Measurements from ENCODE around the gene SPPL2B. TPM values are rescaled to one million over a fixed set of nuclear protein-coding genes. Genes with fewer than 3 reads are reported as not detected.
"Not testable (repeated sequence)": the region's sequence is repeated elsewhere in the genome, so short reads cannot be mapped to it uniquely, and the experiment has no call there.

The SPPL2B gene
- total RNA-seq, 1 experiment from 2014 or later = 18.2 TPM

DNA sequence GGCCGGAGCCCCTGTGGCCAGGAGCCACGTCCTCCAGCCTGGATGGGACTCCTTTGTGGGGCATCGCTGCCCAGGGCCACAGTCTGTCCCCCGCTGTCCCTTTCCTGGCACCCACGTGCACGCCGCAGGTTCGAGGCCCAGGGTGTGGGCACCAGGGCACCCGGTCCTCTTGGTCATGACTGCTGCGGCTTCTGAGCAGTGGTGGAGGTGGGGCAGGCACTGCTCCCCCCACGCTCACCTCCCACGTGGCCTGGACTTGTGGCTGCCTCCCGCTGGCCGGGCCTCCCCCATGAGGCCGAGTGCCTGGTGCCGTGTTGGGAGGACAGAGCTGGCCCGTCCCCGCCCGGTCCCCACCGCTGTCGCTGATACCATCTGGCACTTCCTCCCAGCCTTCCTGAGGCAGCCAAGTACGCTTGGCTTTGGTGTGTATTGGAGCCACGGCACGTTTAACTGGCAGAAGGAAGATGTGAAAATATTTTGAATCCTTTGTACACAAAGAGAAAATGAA is 12.8 kb downstream of the SPPL2B start:
- H3K27ac ChIP-seq (ENCODE audit: low read length) = no peak overlapping the region
- H3K4me1 ChIP-seq (ENCODE audit: low read length) = no peaks in the 10 kb centered on the region
- H3K9me2 ChIP-seq (replicated peaks; ENCODE audit: insufficient read depth, low read length) = no peaks in the 10 kb centered on the region
- no peak overlapping the region for H3K4me3 ChIP-seq (ENCODE audit: low read length)
- H3K36me3 ChIP-seq (ENCODE audit: insufficient read depth, low read length) = no peaks in the 10 kb centered on the region
- H3K79me2 ChIP-seq (ENCODE audit: low read length) = peaks cover 4% of the 10 kb centered on the region
- H4K20me1 ChIP-seq (ENCODE audit: insufficient read depth, low read depth, low read length) = no peaks in the 10 kb centered on the region; the same call in 1 of the 2 replicates
- no peaks in the 10 kb centered on the region for H3K27me3 ChIP-seq (ENCODE audit: low read length)
- DNase-seq = no peak
- H3K9me3 ChIP-seq (ENCODE audit: low read length) = no peaks in the 10 kb centered on the region
- no peak overlapping the region for H3K9ac ChIP-seq (ENCODE audit: low read length)
- no peak overlapping the region for H3K4me2 ChIP-seq (ENCODE audit: low read depth, low read length, poor library complexity, severe bottlenecking)
- H2AFZ ChIP-seq (ENCODE audit: low read length) = no peak overlapping the region

DNA sequence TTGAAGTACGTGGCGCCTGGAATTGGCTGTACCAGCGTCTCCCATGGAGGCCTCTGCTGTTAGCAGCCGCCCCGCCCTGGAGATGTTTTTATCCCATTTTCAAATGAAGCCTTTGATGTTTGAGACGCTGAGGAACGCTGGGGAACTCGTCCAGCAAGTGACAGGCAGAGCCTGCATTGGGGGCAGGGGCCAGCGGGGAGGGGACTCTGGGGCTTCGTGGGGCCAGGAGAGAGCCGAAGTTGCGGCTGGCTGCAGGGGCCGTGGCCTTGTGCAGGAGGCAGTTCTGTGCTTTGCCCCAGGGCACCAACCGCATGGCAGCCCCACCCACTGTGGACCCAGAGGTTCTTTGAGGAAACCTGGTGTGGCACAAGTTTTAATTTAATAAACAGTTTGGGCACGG is 13.5 kb downstream of the SPPL2B start:
- Histone ChIP-seq H3K9ac (ENCODE audit: low read length) (no peak overlapping the region), H3K4me2 (ENCODE audit: low read depth, low read length, poor library complexity, severe bottlenecking) (no peak overlapping the region), H3K9me2 (replicated peaks; ENCODE audit: insufficient read depth, low read length) (no peaks in the 10 kb centered on the region)

DNA sequence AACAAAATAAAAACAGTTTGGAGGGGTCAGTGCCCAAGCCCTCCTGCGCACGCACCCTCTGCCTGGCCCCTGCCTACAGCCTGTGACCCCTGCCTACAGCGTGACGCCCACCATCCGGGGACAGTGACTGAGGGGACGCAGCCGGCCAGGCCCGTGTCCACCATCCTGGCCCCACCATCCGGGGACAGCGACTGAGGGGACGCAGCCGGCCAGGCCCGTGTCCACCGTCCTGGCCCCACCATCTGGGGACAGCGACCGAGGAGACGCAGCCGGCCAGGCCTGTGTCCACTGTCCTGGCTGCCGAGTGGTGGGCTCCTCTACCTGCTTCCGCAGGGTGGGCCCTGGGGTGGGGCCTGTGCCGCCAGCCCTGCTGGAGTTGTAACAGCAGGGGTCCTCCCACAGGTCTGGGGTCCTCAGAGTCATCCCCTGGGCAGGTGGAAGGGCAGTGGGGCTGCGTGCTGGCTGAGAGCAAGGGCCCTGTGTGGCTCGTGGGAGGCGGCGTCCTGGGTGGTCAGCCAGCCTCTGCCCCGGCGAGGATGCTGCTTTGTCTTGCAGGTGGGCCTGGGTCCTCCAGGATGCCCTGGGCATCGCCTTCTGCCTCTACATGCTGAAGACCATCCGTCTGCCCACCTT is 14.3 kb downstream of the SPPL2B start:
- Histone ChIP-seq H2AFZ (ENCODE audit: low read length) (no peak overlapping the region), H3K36me3 (ENCODE audit: insufficient read depth, low read length) (no peaks in the 10 kb centered on the region), H3K9ac (ENCODE audit: low read length) (no peak overlapping the region)

More for the DNA sequence above, 13.5 kb downstream of the SPPL2B start:
- Histone ChIP-seq H3K4me1 (ENCODE audit: low read length) (no peaks in the 10 kb centered on the region), H3K36me3 (ENCODE audit: insufficient read depth, low read length) (no peaks in the 10 kb centered on the region), H4K20me1 (ENCODE audit: insufficient read depth, low read depth, low read length) (no peaks in the 10 kb centered on the region), H3K79me2 (ENCODE audit: low read length) (no peaks in the 10 kb centered on the region), H3K27me3 (ENCODE audit: low read length) (no peaks in the 10 kb centered on the region), H3K9me3 (ENCODE audit: low read length) (no peaks in the 10 kb centered on the region), H2AFZ (ENCODE audit: low read length) (no peak overlapping the region), H3K4me3 (ENCODE audit: low read length) (no peak overlapping the region), H3K27ac (ENCODE audit: low read length) (no peak overlapping the region)
- no peak for DNase-seq

DNA sequence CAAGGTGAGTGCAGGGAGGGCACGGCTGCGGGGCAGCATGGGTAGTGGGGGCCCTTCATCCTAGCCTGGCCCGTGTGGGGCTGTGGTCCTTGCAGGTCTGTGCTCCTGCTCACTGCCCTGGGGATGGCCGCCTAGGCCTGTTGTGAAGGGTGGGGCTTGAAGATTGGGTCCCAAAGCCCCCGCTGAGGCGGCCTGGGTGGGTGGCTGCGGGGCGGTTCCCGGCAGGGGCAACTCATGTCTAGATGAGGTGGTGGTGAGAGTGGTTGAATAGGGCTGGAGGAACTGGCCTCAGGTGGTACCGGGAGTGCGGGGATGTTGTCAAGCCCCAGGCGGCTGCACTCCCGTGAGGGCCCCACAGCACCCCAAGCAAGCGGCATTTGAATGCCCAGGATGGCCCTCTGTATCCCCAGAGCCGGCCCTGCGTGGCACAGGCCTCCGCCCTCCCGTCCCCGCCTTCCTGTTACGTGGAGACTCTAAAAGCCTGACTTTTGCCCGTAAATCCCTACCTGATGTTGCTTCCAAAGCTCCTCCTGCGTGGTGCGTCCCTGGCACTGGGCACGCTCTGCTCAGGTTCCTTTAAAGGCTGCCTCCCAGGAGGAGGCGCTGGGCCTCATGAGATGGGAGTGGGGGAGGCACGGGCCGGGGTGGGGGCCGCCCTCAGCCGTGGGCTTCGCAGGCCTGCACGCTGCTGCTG is 15.0 kb downstream of the SPPL2B start:
- Histone ChIP-seq H3K27me3 (ENCODE audit: low read length) (no peaks in the 10 kb centered on the region), H3K4me3 (ENCODE audit: low read length) (no peak overlapping the region), H3K9me2 (replicated peaks; ENCODE audit: insufficient read depth, low read length) (no peaks in the 10 kb centered on the region), H3K36me3 (ENCODE audit: insufficient read depth, low read length) (no peaks in the 10 kb centered on the region), H3K9me3 (ENCODE audit: low read length) (no peaks in the 10 kb centered on the region), H3K79me2 (ENCODE audit: low read length) (no peaks in the 10 kb centered on the region), H3K4me1 (ENCODE audit: low read length) (no peaks in the 10 kb centered on the region), H4K20me1 (ENCODE audit: insufficient read depth, low read depth, low read length) (no peaks in the 10 kb centered on the region), H3K4me2 (ENCODE audit: low read depth, low read length, poor library complexity, severe bottlenecking) (no peak overlapping the region), H3K27ac (ENCODE audit: low read length) (no peak overlapping the region), H3K9ac (ENCODE audit: low read length) (no peak overlapping the region), H2AFZ (ENCODE audit: low read length) (no peak overlapping the region)
- no peak for DNase-seq

More for the DNA sequence above, 14.3 kb downstream of the SPPL2B start:
- no peaks in the 10 kb centered on the region for H3K27me3 ChIP-seq (ENCODE audit: low read length)
- H4K20me1 ChIP-seq (ENCODE audit: insufficient read depth, low read depth, low read length) = no peaks in the 10 kb centered on the region
- no peaks in the 10 kb centered on the region for H3K9me3 ChIP-seq (ENCODE audit: low read length)
- no peak overlapping the region for H3K4me3 ChIP-seq (ENCODE audit: low read length)
- no peaks in the 10 kb centered on the region for H3K79me2 ChIP-seq (ENCODE audit: low read length)
- no peak for DNase-seq
- no peak overlapping the region for H3K27ac ChIP-seq (ENCODE audit: low read length)
- no peaks in the 10 kb centered on the region for H3K4me1 ChIP-seq (ENCODE audit: low read length)
- H3K9me2 ChIP-seq (replicated peaks; ENCODE audit: insufficient read depth, low read length) = no peaks in the 10 kb centered on the region
- no peak overlapping the region for H3K4me2 ChIP-seq (ENCODE audit: low read depth, low read length, poor library complexity, severe bottlenecking)

DNA sequence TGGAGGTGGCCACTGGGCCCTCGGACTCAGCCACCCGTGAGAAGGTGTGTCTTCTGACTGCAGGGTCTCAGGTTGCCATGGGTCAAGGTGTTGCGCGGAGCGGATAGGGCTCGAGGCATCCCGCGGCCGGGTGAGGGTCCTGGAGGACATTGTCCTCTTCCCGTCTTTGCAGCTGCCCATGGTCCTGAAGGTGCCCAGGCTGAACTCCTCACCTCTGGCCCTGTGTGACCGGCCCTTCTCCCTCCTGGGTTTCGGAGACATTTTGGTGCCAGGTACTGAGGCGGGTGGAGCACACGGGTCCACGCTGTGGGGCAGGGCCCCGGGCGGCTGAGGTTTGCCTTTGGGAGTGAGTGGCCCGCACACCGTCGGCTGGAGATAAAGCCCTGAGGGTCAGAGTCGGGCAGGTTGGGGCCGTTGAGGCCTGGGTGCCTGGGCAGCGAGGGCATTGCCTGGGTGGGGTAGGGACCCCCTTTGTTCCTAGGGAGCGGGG is 15.9 kb downstream of the SPPL2B start:
- no peaks in the 10 kb centered on the region for H3K79me2 ChIP-seq (ENCODE audit: low read length)
- no peaks in the 10 kb centered on the region for H3K4me1 ChIP-seq (ENCODE audit: low read length)
- no peaks in the 10 kb centered on the region for H3K27me3 ChIP-seq (ENCODE audit: low read length)
- no peak overlapping the region for H3K4me3 ChIP-seq (ENCODE audit: low read length)
- no peaks in the 10 kb centered on the region for H3K9me2 ChIP-seq (replicated peaks; ENCODE audit: insufficient read depth, low read length)
- DNase-seq = no peak
- no peak overlapping the region for H2AFZ ChIP-seq (ENCODE audit: low read length)
- no peak overlapping the region for H3K9ac ChIP-seq (ENCODE audit: low read length)
- no peaks in the 10 kb centered on the region for H3K36me3 ChIP-seq (ENCODE audit: insufficient read depth, low read length)
- H4K20me1 ChIP-seq (ENCODE audit: insufficient read depth, low read depth, low read length) = no peaks in the 10 kb centered on the region
- no peak overlapping the region for H3K27ac ChIP-seq (ENCODE audit: low read length)
- no peaks in the 10 kb centered on the region for H3K9me3 ChIP-seq (ENCODE audit: low read length)
- H3K4me2 ChIP-seq (ENCODE audit: low read depth, low read length, poor library complexity, severe bottlenecking) = no peak overlapping the region

DNA sequence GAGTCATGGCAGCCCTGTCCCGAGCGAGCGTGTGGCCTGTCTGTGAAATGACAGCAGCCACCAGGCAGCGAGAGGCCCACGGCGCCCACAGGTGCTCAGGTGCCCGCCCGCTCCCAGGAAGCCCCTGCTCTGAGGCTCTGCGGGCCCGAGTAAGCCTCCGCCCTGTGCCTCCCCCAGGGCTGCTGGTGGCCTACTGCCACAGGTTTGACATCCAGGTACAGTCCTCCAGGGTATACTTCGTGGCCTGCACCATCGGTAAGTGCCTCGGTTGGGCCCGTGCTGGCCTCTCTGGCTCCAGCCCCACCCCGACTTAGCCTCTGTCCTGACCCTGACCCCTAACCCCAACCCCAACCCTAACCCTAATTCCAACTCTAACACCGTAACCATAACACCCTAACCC is 16.6 kb downstream of the SPPL2B start:
- H3K4me2 ChIP-seq (ENCODE audit: low read depth, low read length, poor library complexity, severe bottlenecking) = no peak overlapping the region
- H3K9ac ChIP-seq (ENCODE audit: low read length) = no peak overlapping the region
- no peak overlapping the region for H3K4me3 ChIP-seq (ENCODE audit: low read length)
- H3K79me2 ChIP-seq (ENCODE audit: low read length) = no peaks in the 10 kb centered on the region
- no peaks in the 10 kb centered on the region for H3K36me3 ChIP-seq (ENCODE audit: insufficient read depth, low read length)
- H2AFZ ChIP-seq (ENCODE audit: low read length) = no peak overlapping the region
- no peaks in the 10 kb centered on the region for H3K9me3 ChIP-seq (ENCODE audit: low read length)
- H3K4me1 ChIP-seq (ENCODE audit: low read length) = no peaks in the 10 kb centered on the region
- H3K27ac ChIP-seq (ENCODE audit: low read length) = no peak overlapping the region
- no peaks in the 10 kb centered on the region for H3K27me3 ChIP-seq (ENCODE audit: low read length)
- no peak for DNase-seq
- no peaks in the 10 kb centered on the region for H4K20me1 ChIP-seq (ENCODE audit: insufficient read depth, low read depth, low read length)
- no peaks in the 10 kb centered on the region for H3K9me2 ChIP-seq (replicated peaks; ENCODE audit: insufficient read depth, low read length)

DNA sequence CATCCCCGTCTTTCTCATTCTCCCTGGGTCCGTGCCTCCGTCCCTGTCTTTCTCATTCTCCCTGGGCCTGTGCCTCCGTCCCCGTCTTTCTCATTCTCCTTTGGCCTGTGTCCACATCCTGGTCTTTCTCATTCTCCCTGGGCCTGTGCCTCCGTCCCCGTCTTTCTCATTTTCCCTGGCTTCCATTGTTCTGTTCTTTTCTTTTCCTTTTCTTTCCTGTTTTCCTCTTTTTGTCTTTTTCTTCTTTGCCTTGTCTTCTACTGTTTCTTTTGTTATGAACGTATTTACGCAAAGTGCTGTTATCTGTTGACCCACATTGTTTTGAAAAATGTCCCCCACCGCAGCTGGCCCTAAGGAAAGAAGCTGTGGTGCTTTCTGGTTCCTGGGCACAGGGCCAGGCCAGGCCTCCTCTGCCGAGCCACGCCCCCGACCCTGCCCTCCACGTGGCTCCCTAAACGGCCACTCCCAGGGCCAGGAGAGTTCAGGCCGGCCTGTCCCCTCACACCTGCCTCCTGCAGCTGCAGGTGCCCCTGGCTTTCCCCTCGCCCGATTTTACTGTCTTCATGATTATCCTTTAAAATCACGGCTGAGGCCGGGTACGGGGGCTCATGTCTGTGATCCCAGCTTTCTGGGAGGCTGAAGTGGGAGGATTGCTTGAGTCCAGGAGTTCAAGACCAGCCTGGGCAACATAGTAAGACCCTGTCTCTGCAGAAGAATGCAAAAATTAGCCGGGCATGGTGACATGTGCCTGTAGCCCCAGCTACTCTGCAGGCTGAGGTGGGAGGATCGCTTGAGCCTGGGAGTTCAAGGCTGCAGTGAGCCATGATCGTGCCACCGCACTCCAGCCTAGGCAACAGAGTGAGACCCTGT is 17.5 kb downstream of the SPPL2B start:
- no peaks in the 10 kb centered on the region for H3K9me3 ChIP-seq (ENCODE audit: low read length)
- H3K27me3 ChIP-seq (ENCODE audit: low read length) = no peaks in the 10 kb centered on the region
- H3K4me1 ChIP-seq (ENCODE audit: low read length) = no peaks in the 10 kb centered on the region
- H3K9me2 ChIP-seq (replicated peaks; ENCODE audit: insufficient read depth, low read length) = no peaks in the 10 kb centered on the region
- H4K20me1 ChIP-seq (ENCODE audit: insufficient read depth, low read depth, low read length) = no peaks in the 10 kb centered on the region
- no peak overlapping the region for H2AFZ ChIP-seq (ENCODE audit: low read length)
- DNase-seq = no peak
- no peak overlapping the region for H3K9ac ChIP-seq (ENCODE audit: low read length)
- no peak overlapping the region for H3K4me2 ChIP-seq (ENCODE audit: low read depth, low read length, poor library complexity, severe bottlenecking)
- H3K79me2 ChIP-seq (ENCODE audit: low read length) = no peaks in the 10 kb centered on the region
- H3K36me3 ChIP-seq (ENCODE audit: insufficient read depth, low read length) = no peaks in the 10 kb centered on the region
- no peak overlapping the region for H3K27ac ChIP-seq (ENCODE audit: low read length)
- no peak overlapping the region for H3K4me3 ChIP-seq (ENCODE audit: low read length)

DNA sequence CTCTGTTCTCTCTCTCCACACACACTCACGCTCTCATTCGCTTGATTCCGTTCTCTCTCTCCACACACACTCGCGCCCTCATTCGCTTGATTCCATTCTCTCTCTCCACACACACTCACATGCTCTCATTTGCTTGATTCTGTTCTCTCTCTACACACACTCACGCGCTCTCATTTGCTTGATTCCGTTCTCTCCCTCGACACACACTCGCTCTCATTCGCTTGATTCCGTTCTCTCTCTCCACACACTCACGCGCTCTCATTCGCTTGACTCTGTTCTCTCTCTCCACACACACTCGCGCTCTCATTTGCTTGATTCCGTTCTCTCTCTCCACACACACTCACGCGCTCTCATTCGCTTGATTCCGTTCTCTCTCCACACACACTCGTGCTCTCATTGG is 21.3 kb downstream of the SPPL2B start:
- not testable (repeated sequence) for H3K4me2 ChIP-seq (ENCODE audit: low read depth, low read length, poor library complexity, severe bottlenecking); H3K9me3 ChIP-seq (ENCODE audit: low read length); DNase-seq; H2AFZ ChIP-seq (ENCODE audit: low read length); H3K9ac ChIP-seq (ENCODE audit: low read length); H3K4me1 ChIP-seq (ENCODE audit: low read length); H3K4me3 ChIP-seq (ENCODE audit: low read length); H3K79me2 ChIP-seq (ENCODE audit: low read length); H3K36me3 ChIP-seq (ENCODE audit: insufficient read depth, low read length); H3K9me2 ChIP-seq (replicated peaks; ENCODE audit: insufficient read depth, low read length); H4K20me1 ChIP-seq (ENCODE audit: insufficient read depth, low read depth, low read length); H3K27me3 ChIP-seq (ENCODE audit: low read length); H3K27ac ChIP-seq (ENCODE audit: low read length)

Data from Karpas-422 (cell line).